SJSA1 (cell line): Measurements from ENCODE around the gene FBXO42. TPM values are rescaled to one million over a fixed set of nuclear protein-coding genes. Genes with fewer than 3 reads are reported as not detected.

Source experiments
- DNase-seq, 2 experiments: peaks; one replicate each; pipeline ENCODE4 v3.0.0-alpha.2; 2015 to 2020; ENCODE audit warnings: low spot score in 2 of 2, low read depth in 1 of 2
- H3K27ac ChIP-seq: fragments of 250-450 bp; sonication (Bioruptor Pico); 2 replicates; pipeline ENCODE4 v1.5.1; 2020; ENCODE audit warnings: mild to moderate bottlenecking, moderate library complexity
- H3K27me3 ChIP-seq: fragments of 250-450 bp; sonication (Bioruptor Pico); replicated peaks from 2 replicates; pipeline ENCODE4 v1.5.1; 2020; ENCODE audit warnings: mild to moderate bottlenecking, moderate library complexity
- H3K36me3 ChIP-seq: fragments of 250-450 bp; sonication (Bioruptor Pico); 2 replicates; pipeline ENCODE4 v1.5.1; 2020; ENCODE audit warnings: mild to moderate bottlenecking
- H3K4me1 ChIP-seq: fragments of 250-450 bp; sonication (Bioruptor Pico); replicated peaks from 2 replicates; pipeline ENCODE4 v1.6.1; 2021; ENCODE audit warnings: mild to moderate bottlenecking
- H3K4me3 ChIP-seq: fragments of 250-450 bp; sonication (Bioruptor Pico); 2 replicates; pipeline ENCODE4 v1.5.1; 2020; ENCODE audit warnings: mild to moderate bottlenecking
- H3K9me3 ChIP-seq: fragments of 250-450 bp; sonication (Bioruptor Pico); replicated peaks from 2 replicates; pipeline ENCODE4 v1.5.1; 2020; ENCODE audit warnings: mild to moderate bottlenecking
- total RNA-seq: library from RNA; depleted of rRNA; stranded (reverse); fragments of >200 nt; shearing (Covaris generic); gene quantifications from 2 replicates; pipeline ENCODE4 v1.2.3, GENCODE V29; 2014

Gene FBXO42
- total RNA-seq, 1 experiment from 2014 or later, result 20.0 TPM

DNA sequence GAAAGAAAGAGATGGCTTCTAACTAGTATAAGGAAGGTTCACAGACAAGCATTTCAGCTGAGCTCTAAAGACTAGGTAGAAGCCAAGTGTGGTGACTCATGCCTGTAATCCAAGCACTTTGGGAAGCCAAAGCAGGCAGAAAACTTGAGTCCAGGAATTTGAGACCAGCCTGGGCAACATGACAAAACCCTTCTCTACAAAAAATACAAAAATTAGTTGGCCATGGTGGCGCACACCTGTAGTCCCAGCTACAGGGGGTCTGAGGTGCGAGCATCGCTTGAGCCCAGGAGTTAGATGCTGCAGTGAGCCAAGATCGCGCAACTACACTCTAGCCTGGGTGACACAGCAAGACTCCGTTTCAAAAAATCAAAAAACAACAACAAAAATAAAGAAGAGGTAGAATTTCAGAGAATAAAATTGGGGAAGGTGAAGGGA is 27.8 kb downstream of the FBXO42 start:
- peak; percentile 33 to 47 for DNase-seq
- Histone ChIP-seq H3K9me3 (no peaks in the 10 kb centered on the region), H3K4me3 (no peak overlapping the region), H3K27ac (no peak overlapping the region), H3K36me3 (peaks cover 13% of the 10 kb centered on the region), H3K27me3 (no peaks in the 10 kb centered on the region), H3K4me1 (peaks cover 11% of the 10 kb centered on the region)

DNA sequence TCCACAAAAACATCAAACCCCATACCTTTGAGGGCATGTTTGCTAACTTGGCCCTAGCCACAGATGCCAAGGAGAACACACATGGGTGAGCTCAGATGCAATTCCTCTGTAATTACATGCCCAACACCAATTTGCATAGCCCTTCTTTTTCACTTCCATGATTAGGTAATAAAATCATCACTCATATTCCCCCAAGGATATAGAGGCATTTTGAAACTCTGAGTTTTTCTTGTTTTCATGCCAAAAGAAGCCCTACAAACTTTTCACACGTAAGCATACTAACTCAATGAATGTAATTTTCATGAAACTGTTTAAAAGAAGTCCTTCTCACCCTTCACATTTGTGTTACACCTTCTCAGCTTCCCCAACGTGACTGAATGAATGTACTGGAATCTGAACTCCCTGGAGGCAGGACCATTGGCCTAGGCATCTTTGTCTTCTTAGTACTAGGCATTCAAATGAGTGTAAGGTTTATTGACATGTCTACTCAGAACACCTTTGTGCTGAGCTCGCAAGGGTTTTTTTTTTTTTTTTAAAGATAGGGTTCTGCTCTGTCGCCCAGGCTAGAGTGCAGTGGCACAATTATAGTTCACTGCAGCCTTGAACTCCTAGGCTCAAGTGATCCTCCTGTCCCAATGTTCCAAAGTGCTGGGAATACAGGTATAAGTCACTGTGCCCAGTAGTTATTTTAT is 31.0 kb downstream of the FBXO42 start:
- Histone ChIP-seq H3K9me3 (no peaks in the 10 kb centered on the region), H3K27me3 (no peaks in the 10 kb centered on the region), H3K4me3 (no peak overlapping the region), H3K27ac (no peak overlapping the region), H3K4me1 (peaks cover 11% of the 10 kb centered on the region), H3K36me3 (peaks cover 7% of the 10 kb centered on the region)
- DNase-seq, result no peak

DNA sequence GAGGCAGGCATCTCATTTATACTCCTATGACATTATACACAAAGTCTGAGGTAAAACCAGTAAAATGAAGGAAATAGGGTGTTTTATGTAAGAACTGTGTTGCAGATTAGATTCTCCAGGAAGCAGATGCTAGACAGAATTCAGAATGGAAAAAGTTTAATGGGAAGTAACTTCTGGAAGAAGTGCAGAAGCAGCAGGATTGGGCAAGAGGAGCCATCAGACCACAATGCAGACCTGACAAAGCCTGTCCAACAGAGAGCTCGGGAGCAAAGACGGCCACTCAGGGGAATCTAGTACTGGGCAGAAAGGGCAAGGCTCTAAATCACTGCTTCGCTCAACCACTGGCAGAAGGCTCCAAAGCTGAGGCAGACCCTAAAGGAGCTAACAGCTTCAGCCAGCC is 33.7 kb downstream of the FBXO42 start:
- H3K36me3 ChIP-seq, result peaks cover 20% of the 10 kb centered on the region
- H3K9me3 ChIP-seq, result no peaks in the 10 kb centered on the region
- H3K4me1 ChIP-seq, result no peaks in the 10 kb centered on the region
- no peak for DNase-seq
- H3K4me3 ChIP-seq, result no peak overlapping the region
- H3K27me3 ChIP-seq, result no peaks in the 10 kb centered on the region
- no peak overlapping the region for H3K27ac ChIP-seq

DNA sequence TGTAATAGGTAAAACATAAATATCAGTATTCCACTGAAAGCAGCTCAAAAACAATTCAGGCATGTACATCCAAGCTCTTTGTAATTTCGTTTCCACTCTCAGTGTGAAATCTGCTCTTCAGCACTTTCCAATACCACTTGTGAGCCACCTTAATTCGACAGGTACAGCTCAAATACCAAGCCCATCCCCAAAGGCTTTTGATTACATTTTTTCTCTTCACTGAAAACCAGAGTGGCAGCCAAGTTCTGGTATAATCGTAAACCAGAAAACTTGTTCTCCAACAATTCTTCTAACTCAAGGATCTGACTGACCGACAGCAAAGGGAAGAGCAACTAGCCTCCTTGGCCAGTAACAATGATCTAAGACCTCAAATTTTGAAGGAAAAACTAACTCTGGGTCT is 36.8 kb downstream of the FBXO42 start:
- Histone ChIP-seq H3K9me3 (no peaks in the 10 kb centered on the region), H3K4me3 (no peak overlapping the region), H3K4me1 (no peaks in the 10 kb centered on the region), H3K36me3 (peaks cover 39% of the 10 kb centered on the region), H3K27me3 (no peaks in the 10 kb centered on the region), H3K27ac (no peak overlapping the region)
- DNase-seq, result no peak

DNA sequence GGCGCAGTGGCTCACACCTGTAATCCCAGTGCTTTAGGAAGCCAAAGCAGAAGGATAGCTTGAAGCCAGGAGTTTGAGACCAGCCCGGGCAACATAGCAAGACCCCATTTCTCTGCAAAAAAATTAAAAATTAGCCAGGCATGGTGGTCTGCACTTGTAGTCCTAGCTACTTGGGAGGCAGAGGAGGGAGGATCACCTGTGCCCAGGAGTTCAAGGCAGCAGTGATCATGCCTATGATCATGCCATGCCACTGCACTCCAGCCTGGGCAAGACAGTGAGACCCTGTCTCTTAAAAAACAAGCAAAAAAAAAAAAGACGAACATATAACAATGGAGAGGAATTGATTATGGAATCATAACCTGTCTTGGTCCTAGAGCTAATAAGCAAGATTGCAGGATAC is 45.1 kb downstream of the FBXO42 start:
- DNase-seq, result no peak
- Histone ChIP-seq H3K27me3 (no peaks in the 10 kb centered on the region), H3K4me1 (no peaks in the 10 kb centered on the region), H3K36me3 (peaks cover 68% of the 10 kb centered on the region), H3K9me3 (no peaks in the 10 kb centered on the region), H3K27ac (no peak overlapping the region), H3K4me3 (no peak overlapping the region)

DNA sequence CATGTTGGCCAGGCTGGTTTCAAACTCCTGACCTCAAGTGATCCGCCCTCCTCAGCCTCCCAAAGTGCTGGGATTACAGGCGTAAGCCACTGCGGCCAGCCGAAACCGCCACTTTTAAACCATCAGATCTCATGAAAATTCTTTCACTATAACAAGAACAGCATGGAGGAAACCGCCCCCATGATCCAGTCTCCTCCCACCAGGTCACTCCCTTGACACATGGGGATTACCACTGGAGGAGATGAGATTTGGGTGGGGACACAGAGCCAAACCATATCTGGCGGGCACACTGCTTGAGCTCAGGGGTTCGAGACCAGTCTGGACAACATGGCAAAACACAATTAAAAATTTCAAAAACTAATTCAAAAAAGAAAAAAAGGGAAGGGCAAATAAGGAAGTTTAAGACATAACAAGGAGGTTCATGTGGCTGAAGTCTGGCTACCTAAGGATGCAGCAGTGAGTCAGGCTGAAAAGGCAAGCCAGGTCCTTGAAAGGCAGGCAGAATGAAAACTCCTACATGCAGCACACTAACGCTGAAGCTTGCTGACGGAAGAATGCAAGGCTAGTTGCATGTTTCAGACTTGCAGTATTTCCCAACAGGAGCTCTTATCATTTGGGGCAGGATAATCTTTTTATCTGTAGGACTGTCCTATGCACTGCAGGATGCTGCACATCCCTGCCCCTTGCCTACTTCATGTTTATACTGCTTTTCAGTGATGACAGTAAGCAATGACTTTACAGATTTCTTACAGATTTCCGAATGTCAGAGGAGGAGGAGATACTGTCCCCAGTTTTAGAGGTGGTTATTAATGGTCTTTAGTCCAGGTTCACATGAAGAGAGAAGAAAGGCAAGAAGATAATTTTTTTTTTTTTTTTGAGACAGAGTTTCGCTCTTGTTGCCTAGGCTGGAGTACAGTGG is 49.3 kb downstream of the FBXO42 start:
- Histone ChIP-seq H3K4me1 (no peaks in the 10 kb centered on the region), H3K4me3 (no peak overlapping the region), H3K36me3 (peaks cover 66% of the 10 kb centered on the region), H3K27me3 (no peaks in the 10 kb centered on the region), H3K9me3 (no peaks in the 10 kb centered on the region), H3K27ac (no peak overlapping the region)
- no peak for DNase-seq

DNA sequence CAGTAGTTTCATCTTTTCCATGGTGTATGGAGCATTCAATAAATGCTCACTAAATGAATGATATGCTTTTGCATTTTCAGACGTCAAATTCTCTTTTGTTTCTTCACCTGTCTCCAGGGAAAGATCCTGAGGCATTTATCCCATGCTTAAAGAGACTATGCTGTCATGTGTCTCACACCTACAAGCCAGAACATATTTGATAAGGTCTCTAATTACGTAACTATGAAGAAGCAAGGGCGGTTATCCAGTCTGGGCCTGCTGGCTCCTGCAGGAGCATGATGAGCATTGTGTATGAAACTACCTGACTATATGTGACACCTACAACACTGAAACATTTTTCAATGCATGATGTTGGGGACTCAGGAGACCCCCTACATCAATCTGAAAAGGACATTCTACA is 51.8 kb downstream of the FBXO42 start:
- Histone ChIP-seq H3K27ac (no peak overlapping the region), H3K4me3 (no peak overlapping the region), H3K36me3 (peaks cover 53% of the 10 kb centered on the region), H3K9me3 (no peaks in the 10 kb centered on the region), H3K27me3 (no peaks in the 10 kb centered on the region), H3K4me1 (peaks cover 4% of the 10 kb centered on the region)
- no peak for DNase-seq

DNA sequence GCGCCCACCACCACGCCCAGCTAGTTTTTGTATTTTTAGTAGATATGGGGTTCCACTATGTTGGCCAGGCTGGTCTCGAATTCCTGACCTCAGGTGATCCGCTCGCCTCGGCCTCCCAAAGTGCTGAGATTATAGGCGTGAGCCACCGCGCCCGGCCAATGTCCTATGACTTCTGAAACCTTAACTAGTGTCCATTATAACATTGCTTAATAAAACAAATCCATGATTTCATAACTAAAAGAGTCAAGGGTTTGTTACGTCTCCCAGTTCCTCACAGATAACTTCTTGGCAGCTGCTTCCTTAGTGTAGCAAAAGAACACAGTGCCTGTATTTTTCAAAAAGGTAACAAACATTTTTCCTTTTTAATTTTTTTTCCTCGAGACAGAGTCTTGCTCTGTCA is 53.6 kb downstream of the FBXO42 start:
- peaks cover 4% of the 10 kb centered on the region for H3K4me1 ChIP-seq
- no peaks in the 10 kb centered on the region for H3K9me3 ChIP-seq
- DNase-seq, result no peak
- H3K36me3 ChIP-seq, result peaks cover 56% of the 10 kb centered on the region
- H3K27ac ChIP-seq, result no peak overlapping the region
- H3K4me3 ChIP-seq, result no peak overlapping the region
- H3K27me3 ChIP-seq, result no peaks in the 10 kb centered on the region

DNA sequence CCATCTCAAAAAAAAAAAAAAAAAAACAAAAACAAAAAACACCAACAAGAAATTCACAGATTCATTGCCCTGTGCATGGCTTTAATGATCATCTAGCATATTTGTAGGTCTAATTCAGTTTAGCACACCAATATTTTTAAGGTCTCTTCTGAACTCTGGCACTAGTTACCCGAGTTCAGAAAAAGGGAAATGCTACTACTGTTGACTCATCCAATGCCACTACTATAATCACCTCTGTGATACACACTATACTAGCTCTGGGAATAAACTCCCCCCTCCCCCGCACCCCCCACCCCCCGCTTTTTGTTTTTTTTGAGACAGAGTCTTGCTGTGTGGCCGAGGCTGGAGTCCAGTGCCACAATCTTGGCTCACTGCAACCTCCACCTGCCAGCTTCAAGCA is 55.6 kb downstream of the FBXO42 start:
- H3K9me3 ChIP-seq, result no peaks in the 10 kb centered on the region
- peaks cover 4% of the 10 kb centered on the region for H3K4me1 ChIP-seq
- no peak for DNase-seq
- no peaks in the 10 kb centered on the region for H3K27me3 ChIP-seq
- H3K4me3 ChIP-seq, result no peak overlapping the region
- H3K36me3 ChIP-seq, result peaks cover 57% of the 10 kb centered on the region
- H3K27ac ChIP-seq, result no peak overlapping the region

DNA sequence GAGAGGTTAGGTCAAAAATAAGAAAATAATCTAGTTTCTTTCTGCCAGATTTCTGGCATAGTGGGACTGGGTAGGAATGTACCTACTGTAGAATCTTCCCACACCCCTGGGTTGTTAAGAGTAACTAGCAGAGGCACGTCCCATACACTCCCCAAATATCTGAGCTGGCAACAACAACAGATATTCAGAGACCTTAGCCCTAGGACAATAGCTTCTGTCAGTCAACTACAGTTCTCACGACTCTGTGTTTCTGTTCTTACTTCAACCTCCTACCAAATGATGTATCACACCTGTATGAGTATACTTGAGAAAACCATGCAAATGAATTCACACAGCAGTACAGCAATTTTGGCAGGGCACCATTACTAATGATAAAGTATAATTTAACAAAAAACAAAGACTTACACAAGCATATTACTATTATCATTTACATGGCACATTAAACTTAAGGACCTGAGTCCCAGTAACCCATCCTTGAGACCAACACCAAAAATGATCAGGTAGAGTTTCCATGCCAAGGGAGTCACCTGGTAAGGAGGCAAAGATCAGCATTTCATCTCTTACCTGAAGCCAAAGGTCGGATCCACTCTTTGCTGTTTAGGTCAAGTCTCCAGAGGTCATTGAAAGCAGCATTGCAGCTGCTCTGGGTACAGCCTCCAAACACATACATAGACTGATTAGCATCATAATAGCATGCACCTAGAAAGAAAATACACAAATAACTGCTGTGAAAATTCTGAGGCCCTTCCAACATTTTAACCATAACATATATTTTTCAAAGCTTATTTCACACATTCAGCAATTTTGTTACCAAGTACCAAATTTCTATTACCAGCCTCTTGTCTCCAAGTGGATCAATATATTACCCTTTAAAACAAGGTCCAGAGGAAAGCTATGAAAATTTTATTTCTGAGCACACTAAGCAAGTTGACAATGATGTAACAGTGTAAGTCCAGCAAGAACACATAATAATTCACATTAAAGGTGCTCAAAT is 57.8 kb downstream of the FBXO42 start:
- peaks cover 49% of the 10 kb centered on the region for H3K36me3 ChIP-seq
- H3K27me3 ChIP-seq, result no peaks in the 10 kb centered on the region
- no peaks in the 10 kb centered on the region for H3K9me3 ChIP-seq
- H3K4me3 ChIP-seq, result no peak overlapping the region
- DNase-seq, result no peak
- peaks cover 4% of the 10 kb centered on the region for H3K4me1 ChIP-seq
- no peak overlapping the region for H3K27ac ChIP-seq

DNA sequence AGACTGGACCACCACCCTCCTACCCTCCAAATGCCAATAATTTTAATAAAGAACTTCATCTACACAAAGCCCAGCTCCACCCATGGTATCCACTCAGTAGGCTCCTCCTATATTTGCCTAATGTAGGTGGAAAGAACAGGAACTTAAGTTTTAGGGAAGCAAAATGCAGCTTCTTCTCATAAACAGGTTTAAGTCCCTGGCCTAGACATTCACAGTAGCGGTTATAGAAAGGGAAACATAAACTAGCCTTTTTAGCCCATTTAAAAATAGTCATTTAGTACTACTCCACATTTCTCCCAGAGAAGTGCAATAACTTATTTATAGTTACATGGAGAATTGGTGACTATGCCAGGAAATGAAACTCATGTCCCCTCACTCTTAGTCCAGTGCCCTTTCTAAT is 58.7 kb downstream of the FBXO42 start:
- Histone ChIP-seq H3K27ac (no peak overlapping the region), H3K36me3 (peaks cover 48% of the 10 kb centered on the region), H3K27me3 (no peaks in the 10 kb centered on the region), H3K4me3 (no peak overlapping the region), H3K4me1 (peaks cover 4% of the 10 kb centered on the region), H3K9me3 (no peaks in the 10 kb centered on the region)
- no peak for DNase-seq

DNA sequence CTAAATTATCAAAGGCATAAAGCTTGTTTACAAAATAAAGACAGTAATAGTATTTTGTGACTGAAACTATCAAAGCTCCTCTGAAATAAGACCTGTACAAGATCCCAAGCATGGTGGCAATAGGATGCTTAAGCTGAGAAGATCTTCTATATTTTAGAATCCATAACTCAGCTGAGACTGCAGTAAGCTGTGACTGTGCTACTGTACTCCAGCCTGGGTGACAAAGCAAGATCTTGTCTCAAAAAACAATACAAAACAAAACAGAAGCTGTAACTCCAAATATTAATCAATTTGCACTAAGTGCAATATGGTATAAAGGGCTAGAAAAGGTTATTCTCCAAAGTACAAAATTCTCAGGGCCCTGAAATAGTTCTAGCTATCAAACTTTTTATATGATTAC is 59.5 kb downstream of the FBXO42 start:
- Histone ChIP-seq H3K9me3 (no peaks in the 10 kb centered on the region), H3K4me1 (peaks cover 4% of the 10 kb centered on the region), H3K27me3 (no peaks in the 10 kb centered on the region), H3K27ac (no peak overlapping the region), H3K4me3 (no peak overlapping the region), H3K36me3 (peaks cover 53% of the 10 kb centered on the region)
- no peak for DNase-seq

DNA sequence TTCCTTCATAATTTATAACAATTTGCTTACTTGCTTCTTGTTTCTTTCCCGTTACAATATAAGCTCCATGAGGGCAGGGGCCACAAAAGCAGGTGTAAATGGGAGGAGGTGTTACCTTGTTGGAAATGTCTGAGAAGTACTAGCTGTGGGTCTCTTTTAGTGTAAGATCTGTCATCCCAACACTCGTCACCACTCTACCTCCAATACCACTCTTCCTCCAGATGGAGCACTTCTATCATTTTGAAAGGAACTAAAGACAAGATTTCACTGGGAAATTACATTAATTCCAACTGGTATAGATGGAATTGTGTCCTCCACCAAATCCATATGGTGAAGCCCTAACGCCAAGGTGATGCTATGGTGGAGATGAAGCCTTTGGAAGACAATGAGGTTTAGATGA is 62.3 kb downstream of the FBXO42 start:
- H3K36me3 ChIP-seq, result peaks cover 55% of the 10 kb centered on the region
- H3K27ac ChIP-seq, result no peak overlapping the region
- no peak for DNase-seq
- no peaks in the 10 kb centered on the region for H3K9me3 ChIP-seq
- H3K4me3 ChIP-seq, result no peak overlapping the region
- H3K27me3 ChIP-seq, result no peaks in the 10 kb centered on the region
- H3K4me1 ChIP-seq, result no peaks in the 10 kb centered on the region
